ENCODE results near the gene REM2.

DNA sequence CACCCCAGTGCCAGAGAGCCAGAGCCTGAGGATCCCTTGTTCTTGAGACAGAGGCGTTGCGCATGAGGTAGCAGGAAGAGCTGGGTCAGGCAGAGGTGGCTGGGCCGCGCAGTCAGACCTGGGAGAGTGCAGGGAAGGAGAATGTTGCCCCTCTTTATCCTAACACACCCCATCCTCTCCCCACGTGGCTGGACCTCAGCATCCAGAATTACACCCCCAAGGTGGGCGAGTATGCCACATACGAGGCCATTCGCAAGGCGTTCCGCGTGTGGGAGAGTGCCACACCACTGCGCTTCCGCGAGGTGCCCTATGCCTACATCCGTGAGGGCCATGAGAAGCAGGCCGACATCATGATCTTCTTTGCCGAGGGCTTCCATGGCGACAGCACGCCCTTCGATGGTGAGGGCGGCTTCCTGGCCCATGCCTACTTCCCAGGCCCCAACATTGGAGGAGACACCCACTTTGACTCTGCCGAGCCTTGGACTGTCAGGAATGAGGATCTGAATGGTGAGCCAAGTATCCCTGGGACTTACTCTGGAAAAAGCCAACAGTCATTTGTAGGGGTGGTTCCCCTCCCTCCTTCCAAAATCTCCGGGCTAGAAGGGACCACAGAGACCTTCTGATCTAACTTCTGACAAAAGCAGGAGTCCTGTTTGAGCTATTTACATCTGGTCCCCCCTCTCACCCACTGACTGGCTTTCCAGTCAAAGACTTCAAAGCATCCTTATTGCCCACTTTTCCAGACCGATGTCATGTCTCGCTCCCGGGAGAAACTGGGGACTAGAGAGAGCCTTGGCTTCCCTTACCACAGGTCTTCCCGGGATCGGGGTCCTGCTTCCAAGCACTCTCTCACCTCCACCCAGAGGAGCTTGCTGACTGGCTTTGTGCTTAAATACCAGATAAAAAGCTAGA is 40.6 kb upstream of the REM2 start:
- TF ChIP-seq CTCF (conservative IDR thresholded peaks at IDR 0.05; ENCODE audit: low read depth, low read length): no peak
- no peak for TF ChIP-seq MXI1 (IDR thresholded peaks at IDR 0.05; ENCODE audit: borderline replicate concordance, low read depth, low read length)
- TF ChIP-seq, protein P1, sequence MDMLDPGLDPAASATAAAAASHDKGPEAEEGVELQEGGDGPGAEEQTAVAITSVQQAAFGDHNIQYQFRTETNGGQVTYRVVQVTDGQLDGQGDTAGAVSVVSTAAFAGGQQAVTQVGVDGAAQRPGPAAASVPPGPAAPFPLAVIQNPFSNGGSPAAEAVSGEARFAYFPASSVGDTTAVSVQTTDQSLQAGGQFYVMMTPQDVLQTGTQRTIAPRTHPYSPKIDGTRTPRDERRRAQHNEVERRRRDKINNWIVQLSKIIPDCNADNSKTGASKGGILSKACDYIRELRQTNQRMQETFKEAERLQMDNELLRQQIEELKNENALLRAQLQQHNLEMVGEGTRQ (IDR thresholded peaks at IDR 0.05; ENCODE audit: low read depth, low read length): no peak
- no peak for TF ChIP-seq FOS (IDR thresholded peaks at IDR 0.05; ENCODE audit: low read depth, low read length)
- TF ChIP-seq POLR2A (IDR thresholded peaks at IDR 0.05; ENCODE audit: low read depth, low read length): no peak
- no peak for TF ChIP-seq MAZ (IDR thresholded peaks at IDR 0.05; ENCODE audit: borderline replicate concordance, low read depth, low read length)
- TF ChIP-seq, protein P2, sequence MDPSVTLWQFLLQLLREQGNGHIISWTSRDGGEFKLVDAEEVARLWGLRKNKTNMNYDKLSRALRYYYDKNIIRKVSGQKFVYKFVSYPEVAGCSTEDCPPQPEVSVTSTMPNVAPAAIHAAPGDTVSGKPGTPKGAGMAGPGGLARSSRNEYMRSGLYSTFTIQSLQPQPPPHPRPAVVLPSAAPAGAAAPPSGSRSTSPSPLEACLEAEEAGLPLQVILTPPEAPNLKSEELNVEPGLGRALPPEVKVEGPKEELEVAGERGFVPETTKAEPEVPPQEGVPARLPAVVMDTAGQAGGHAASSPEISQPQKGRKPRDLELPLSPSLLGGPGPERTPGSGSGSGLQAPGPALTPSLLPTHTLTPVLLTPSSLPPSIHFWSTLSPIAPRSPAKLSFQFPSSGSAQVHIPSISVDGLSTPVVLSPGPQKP (IDR thresholded peaks at IDR 0.05; ENCODE audit: borderline replicate concordance, low read depth, low read length): no peak
